GM18520 (cell line): Measurements from ENCODE around the gene INSL3.
"Not testable (repeated sequence)": the region's sequence is repeated elsewhere in the genome, so short reads cannot be mapped to it uniquely, and the experiment has no call there.

Experiments used
- ATAC-seq: cut with Tn5 transposase; IDR thresholded peaks from one replicate; pipeline ENCODE4 v1.9.1; 2021; ENCODE audit not compliant: unreplicated experiment

INSL3 gene

DNA sequence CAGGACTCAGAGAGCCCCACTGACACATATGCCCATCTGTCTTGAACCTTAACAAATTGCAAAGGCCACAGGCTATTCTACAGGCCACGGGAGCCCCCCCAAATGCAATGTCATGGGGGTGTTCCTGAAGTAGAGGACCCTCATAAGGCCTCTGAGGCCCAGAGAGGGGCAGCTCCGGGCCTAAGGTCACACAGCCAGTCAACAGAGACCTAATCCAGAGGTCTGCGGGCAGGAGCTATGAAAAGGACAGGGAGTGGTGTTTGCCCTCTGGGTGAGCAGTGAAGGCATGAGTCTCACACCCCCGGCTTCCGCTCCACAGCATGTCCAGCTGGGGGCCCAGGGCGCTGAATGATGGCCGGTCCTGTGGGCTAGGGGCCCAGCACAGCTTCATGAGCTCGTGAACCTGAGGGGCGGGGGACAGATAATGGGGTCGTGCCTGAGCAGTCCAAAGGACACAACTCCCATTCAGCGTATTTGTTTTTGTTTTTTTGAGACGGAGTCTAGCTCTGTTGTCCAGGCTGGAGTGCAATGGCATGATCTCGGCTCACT is 5.3 kb upstream of the INSL3 start:
- no peak for ATAC-seq

DNA sequence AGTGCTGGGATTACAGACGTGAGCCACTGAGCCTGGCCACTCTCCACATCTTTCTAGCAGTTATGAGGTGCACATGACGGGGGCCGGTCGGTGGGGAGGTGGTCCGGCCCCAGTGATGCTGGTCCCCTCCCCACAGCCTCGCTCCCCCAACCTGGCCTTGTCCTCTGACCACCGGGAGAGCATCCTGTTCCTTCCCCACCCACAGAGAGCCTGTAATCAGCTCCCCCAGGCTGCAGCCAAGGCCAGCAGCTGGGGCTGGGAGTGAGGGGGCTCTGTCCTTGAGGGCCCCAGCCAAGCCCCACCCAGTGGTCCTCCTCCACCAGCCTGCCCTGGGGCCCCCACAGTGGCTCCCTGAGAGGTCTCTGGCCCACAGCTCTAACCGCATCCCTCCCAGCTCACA is 3.0 kb upstream of the INSL3 start:
- no peak for ATAC-seq

DNA sequence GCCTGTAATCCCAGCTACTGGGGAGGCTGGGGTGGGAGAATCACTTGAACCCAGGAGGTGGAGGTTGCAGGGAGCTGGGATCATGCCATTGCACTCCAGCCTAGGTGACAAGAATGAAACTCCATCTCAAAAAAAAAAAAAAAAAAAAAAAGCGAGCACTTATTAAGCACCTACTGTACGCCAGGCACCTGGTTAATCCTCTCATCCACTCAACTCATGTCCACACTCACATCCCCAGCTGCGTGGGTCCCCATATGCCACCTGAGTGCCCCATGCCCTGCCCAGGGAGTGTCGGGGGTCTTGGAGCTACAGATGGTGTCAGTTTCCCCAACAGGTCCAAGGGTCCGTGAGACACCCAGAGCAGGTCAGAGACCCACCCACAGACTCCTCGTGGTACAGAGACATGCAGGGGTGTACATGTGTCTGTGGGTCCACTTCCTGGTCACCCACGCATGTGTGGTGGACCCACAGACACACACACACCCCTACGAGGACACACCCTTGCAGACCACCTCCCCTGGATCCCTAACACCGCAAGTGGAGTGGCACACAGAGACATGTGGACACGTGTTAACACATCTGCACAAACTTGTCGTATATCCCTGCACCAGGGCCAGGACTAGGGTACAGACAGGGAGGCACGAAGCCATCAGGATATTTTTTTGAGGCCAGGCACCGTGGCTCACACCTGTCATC is 3.5 kb downstream of the INSL3 start:
- no peak for ATAC-seq

DNA sequence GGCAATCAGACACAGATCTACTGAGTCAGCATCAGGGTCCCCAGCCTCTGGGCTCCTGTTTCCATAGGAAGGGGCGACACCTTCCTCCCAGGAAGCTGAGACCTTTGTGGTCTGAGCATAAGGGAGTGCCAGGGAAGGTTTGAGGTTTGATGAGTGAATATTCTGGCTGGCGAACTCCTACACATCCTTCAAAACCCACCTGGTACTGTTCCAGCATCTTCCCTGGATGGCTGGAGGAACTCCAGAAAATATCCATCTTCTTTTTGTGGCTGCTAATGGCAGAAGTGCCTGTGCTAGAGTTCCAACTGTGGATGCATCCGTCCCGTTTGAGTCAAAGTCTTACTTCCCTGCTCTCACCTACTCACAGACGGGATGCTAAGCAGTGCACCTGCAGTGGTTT is 9.2 kb downstream of the INSL3 start:
- ATAC-seq, result no peak

DNA sequence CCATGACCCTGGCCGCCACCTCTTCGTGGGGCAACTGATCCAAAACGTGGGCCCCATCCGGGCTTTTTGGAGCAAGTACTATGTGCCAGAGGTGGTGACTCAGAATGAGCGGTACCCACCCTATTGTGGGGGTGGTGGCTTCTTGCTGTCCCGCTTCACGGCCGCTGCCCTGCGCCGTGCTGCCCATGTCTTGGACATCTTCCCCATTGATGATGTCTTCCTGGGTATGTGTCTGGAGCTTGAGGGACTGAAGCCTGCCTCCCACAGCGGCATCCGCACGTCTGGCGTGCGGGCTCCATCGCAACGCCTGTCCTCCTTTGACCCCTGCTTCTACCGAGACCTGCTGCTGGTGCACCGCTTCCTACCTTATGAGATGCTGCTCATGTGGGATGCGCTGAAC is 9.6 kb downstream of the INSL3 start:
- ATAC-seq, result no peak

DNA sequence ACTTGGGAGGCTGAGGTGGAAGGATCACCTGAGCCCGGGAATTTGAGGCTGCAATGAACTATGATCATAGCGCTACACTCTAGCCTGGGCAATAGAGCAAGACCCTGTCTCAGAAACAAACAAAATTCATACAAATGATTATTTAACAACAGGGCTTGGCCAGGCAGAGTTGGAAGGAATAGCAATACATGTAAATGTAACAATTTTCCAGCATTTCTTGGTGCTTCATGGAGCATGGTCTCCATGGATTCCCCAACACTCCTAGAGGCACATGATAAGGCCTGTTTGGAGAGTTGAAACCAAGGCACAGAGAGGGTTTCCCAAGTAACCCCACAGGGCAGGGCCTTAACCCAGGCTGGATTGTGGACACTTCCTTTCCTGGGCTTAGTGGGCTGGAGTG is 10.2 kb downstream of the INSL3 start:
- ATAC-seq, result no peak

DNA sequence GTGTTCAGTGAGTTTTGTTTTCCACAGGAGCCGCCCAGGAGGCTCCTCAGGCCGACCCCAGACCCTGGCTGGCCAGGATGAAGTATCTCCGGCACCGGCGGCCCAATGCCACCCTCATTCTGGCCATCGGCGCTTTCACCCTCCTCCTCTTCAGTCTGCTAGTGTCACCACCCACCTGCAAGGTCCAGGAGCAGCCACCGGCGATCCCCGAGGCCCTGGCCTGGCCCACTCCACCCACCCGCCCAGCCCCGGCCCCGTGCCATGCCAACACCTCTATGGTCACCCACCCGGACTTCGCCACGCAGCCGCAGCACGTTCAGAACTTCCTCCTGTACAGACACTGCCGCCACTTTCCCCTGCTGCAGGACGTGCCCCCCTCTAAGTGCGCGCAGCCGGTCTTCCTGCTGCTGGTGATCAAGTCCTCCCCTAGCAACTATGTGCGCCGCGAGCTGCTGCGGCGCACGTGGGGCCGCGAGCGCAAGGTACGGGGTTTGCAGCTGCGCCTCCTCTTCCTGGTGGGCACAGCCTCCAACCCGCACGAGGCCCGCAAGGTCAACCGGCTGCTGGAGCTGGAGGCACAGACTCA is 13.5 kb downstream of the INSL3 start:
- no peak for ATAC-seq

DNA sequence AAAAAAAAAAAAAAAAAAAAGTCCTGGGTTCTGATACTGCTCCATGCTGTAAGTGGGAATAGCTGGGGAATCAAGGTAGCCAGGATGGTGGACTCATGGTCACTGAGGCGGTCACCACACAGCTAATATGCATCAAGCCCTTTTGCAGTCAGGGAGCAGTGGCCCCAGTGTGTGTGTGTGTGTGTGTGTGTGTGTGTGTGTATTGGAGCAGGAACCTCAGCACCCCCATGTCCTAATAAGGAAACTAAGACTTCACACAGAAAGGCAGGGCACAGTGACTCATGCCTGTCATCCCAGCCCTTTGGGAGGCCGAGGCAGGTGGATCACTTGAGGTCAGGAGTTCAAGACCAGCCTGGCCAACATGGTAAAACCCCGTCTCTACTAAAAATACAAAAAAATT is 14.4 kb downstream of the INSL3 start:
- no peak for ATAC-seq

DNA sequence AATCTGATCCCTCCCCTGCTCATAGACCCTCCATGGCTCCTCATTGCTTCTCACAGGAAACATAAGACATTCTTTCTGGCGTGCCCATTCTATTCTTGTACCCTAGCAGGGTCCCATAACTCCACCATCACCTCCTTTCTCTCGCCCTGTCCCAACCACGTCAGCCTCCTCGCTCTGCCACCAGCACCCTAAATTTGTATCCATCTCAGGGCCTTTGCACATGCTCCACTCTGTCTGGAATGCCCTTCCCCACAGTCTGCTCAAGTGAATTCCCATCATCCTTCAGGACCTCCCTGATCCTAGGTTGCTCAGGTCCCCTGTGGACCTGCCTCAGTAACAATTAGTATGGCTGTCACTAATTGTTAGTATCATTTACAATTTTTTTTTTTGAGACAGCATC is 15.9 kb downstream of the INSL3 start:
- ATAC-seq, result no peak

DNA sequence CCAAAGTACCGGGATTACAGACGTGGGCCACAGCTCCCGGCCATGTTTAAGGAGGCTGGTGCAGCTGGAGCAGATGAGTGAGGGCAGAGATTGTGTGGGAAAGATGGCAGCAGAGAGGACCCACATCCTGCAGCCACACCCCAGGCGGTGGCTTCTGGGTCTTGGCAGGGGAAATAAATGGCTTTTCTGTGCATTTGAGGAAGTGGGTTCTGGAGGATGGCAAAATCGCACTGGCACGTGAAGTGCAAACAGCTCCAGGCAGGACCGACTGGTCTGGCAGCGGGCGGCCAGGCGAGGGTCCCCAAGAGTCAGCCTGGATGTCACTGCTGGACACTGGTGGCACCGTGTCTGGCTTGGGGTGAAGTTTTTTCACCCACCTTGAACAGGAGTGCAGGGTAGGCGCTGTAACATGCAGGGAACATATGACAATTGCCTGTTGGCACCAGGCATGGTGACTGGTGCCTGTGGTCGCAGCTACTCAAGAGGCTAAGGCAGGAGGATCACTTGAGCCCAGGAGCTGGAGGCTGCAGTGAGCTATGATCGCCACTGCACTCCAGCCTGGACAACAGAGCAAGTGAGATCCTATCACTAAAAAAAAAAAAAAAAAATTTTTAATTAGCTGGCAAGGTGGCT is 17.9 kb downstream of the INSL3 start:
- no peak for ATAC-seq

DNA sequence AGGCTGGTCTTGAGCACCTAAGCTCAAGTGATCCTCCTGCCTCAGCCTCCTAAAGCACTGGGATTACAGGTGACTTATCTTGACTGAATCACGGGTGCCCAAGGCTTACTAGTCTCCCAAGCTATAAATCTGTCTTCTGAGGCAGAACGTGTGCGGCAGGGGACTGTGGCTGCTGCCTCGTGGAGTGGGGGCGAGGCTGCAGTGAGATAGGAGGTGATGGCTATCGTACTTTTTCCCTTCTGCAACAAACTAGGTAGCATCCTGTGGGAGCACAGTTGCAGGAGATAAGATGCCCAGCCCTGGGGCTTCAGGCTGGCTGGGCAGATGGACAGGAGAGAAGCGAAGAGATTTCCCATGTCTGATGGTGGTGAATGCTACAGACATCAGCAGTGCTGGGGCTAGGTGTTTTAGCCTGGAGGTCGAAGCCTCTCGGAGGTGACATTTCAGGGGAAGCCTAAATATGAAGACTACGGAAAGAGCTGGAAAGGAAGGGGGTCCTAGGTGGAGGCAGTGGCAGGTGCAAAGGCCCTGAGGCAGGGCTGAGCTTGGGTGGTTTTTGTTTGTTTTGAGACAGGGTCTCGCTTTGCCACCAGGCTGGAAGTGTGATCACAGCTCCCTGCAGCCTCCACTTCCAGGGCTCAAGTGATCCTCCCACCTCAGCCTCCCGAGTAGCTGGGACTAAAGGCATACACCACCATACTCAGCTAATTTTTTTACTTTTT is 19.0 kb downstream of the INSL3 start:
- ATAC-seq, result no peak

DNA sequence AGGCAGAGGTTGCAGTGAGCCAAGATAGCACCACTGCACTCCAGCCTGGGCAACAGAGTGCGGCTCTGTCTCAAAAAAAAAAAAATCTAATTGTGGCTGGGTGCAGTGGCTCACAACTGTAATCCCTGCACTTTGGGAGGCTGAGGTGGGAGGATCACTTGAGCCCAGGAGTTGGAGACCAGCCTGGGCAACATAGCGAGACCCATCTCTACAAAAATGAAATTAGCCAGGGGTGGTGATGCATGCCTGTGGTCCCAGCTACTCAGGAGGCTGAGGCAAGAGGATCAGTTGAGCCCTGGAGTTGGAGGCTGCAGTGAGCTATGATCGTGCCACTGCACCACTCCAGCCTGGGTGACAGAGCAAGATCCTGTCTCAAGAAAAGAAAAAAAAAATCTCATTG is 22.7 kb downstream of the INSL3 start:
- ATAC-seq, result not testable (repeated sequence)

DNA sequence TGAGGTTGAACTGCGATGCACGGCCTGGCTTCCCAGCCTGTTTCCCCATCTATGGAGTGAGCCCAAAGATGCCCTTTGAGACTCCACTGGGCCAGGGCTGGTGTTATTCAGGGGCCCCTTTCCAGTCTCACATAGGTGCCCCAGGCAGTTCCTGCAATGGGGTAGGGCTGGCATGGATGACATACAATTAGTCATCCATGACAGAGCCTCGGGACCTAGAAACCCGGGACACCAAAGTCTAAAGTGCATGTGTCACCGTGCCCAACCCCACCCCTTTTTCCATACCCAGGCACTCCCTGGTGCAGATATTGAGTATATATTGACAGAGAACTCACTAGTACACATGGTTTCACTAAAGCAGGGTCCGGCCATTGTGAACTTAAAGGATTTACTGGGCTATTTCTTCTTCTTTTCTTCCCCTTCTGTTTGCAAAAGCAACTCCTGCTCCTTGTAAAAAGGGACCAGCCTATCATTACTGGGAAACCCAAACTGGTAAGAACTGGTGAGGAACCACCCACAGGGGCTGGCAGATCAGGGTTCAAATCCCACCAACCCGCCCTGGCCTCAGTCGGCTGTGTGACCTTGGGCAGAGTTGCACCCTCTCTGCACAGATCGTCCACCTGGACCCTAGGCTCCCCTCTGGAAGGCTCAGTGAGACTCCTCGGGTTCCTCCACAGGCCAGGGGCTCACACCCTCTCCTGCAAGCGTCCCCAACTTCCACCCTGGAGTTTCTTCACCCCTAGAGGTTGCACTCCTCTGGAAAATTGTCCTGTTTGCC is 23.7 kb downstream of the INSL3 start:
- ATAC-seq, result no peak

DNA sequence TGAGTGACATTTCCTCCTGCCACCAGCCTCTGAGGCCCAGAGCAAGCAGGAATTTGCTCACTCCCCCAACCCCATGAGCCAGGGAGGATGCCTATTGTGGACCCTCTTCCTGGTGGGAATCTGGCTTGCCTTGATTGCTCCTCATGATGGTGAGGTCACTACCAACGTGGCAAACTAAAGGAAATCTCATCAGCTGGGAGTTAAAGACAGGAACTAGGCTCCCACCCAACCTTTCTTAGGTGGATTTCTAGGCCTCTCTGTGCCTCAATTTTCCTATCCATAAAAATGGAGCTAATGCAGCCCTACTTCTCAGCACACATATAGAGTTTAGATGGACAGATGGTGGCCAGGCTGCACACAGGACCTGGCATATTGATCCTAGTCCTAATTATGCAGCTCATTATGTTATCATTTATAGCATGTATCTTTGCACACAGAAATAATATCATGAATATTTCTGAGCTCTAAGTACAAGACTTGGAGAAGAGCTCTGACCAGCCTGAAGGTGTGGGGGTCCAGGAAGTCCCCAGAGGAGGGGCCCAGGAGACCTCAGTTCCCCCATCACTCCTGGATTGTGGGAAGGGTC is 24.4 kb downstream of the INSL3 start:
- no peak for ATAC-seq

DNA sequence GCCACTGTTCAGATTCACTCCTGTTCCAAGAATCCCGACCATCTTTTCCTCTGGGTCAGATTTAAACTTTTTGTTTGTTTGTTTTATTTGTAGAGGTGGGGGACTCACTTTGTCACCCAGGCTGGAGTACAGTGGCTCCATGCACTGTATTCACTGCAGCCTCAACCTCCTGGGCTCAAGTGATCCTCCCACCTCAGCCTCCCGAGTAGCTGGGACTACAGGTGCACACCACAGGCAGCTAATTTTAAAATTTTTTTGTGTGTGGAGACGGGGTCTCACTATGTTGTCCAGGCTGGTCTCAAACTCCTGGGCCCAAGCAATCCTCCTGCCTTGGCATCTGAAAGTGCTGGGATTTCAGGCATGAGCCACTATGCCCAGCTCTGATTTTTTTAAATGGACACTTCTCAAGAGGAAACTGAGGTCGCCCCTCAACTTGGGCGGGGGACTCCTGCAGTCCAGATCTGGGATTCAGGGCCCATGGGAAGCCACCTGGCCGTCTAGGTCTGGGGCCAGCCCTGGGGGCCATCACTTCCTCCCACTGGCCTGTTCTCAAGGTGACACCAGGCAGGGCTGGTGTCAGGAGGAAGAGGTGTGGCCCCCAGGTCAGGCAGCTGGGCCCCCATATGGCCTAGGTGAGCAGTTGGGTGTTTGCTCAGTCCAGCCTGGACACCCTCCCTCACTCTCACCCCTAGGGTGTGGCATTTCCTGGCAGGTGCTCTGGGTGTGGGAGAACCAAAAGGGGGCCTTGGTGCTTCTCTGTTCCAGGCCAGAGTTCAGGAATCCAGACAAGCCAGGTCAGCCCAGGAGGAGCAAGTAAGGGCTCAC is 25.1 kb downstream of the INSL3 start:
- ATAC-seq, result no peak

DNA sequence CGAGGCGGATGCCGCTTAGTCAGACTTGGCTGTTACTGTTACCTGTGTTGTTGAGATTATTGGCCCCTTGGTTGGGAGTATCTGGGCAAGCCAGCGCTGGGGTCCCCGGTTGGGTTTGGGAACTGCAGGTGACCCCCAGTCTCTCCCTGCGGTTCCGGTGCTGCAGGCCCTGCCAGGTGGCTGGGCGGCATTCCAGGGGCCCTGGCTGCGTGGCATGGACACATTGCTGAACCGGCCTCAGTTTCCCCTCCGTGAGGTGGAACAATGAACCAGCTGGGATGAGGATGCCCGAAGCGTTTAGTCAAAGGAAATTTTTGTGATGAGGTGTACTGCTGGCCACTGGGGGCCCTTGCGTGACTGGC is 25.8 kb downstream of the INSL3 start:
- no peak for ATAC-seq

DNA sequence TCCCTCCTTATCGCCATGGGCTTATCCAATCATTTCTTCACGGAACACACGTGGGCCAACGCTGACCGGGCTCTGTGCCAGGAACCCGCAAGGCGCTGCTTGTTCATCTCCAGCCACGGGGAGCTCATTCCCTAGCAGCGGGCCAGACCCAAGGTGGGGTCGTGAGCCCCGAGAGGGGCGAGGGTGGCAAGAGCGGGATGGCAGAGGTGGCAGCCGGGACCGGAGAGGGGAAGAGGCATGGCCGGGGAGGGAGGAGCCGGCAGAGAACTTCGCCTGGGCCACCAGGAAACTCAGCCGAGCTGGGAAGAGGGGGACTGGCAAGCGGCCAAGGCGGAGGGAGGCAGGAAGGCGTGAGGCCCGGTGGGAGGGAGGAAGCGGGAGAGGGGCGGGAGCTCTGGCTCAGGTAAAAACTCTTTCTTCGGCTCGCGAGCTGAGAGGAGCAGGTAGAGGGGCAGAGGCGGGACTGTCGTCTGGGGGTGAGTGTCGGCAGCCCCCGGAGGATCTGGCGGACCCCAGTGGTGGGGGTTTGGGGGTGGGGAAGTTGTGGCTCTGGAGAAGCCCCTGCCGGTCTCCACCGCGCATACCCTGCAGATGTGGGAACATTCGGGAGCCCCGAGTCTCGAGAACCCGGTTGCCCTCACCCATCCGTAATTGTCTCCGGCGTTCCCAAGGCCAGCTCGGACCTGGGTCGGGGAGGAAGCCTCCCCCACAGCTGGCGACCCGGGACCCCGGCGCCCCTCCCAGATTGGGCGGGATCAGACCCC is 26.4 kb downstream of the INSL3 start, which contains the start of gene B3GNT3:
Gene B3GNT3, plus strand, starts transcription at position 408 of the 764 bp plus-strand sequence. CDS start 12,670 bp downstream, outside the sequence.
- ATAC-seq, result no peak

DNA sequence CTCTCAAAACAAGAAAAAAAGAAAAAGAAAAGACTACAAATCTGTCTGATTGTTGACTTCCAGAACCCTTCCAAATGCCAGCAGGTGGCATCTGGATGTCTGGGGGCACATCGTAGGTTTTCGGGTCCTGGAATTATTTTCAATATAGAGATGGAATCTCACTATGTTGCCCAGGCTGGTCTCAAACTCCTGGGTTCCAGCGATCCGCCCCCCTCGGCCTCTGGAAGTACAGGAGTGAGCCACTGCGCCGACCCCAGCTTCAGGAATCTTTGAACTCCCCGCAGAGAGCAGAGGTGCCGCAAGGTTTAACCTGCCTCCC is 26.9 kb downstream of the INSL3 start:
- ATAC-seq, result no peak
